ENCODE data around the gene PFN3.
"Not testable (repeated sequence)": the region's sequence is repeated elsewhere in the genome, so short reads cannot be mapped to it uniquely, and the experiment has no call there.

PFN3 gene

GRCh38 chr5:177361418-177362291, 38.8 kb downstream of the PFN3 start:
- no peak for DNase-seq (ENCODE audit: low read depth, low spot score)

- DNase-seq (ENCODE audit: low read depth, low spot score): not testable (repeated sequence)
Measured at GRCh38 chr5:177360740-177361139, 39.7 kb downstream of the PFN3 start.

- DNase-seq (ENCODE audit: low read depth, low spot score): no peak
Measured at GRCh38 chr5:177359860-177360259, 40.6 kb downstream of the PFN3 start.

- DNase-seq (ENCODE audit: low read depth, low spot score): no peak
Measured at GRCh38 chr5:177359451-177359851, 41.0 kb downstream of the PFN3 start.

GRCh38 chr5:177358370-177358819, 42.1 kb downstream of the PFN3 start:
- DNase-seq (ENCODE audit: low read depth, low spot score): no peak

- DNase-seq (ENCODE audit: low read depth, low spot score): no peak
Measured at GRCh38 chr5:177357459-177358351, 42.8 kb downstream of the PFN3 start, which contains the start of gene RGS14. RGS14 (plus strand) TSS chr5:177357924; CDS start chr5:177358025, 101 bp downstream.

GRCh38 chr5:177357146-177357458, 43.4 kb downstream of the PFN3 start:
- no peak for DNase-seq (ENCODE audit: low read depth, low spot score)

- DNase-seq (ENCODE audit: low read depth, low spot score): no peak
Measured at GRCh38 chr5:177356746-177357145, 43.7 kb downstream of the PFN3 start.

- DNase-seq (ENCODE audit: low read depth, low spot score): no peak
Measured at GRCh38 chr5:177355868-177356168, 44.6 kb downstream of the PFN3 start.

- no peak for DNase-seq (ENCODE audit: low read depth, low spot score)
Measured at GRCh38 chr5:177355162-177355867, 45.1 kb downstream of the PFN3 start.

- no peak for DNase-seq (ENCODE audit: low read depth, low spot score)
Measured at GRCh38 chr5:177354711-177355110, 45.8 kb downstream of the PFN3 start.

- no peak for DNase-seq (ENCODE audit: low read depth, low spot score)
Measured at GRCh38 chr5:177354256-177354655, 46.2 kb downstream of the PFN3 start.

- no peak for DNase-seq (ENCODE audit: low read depth, low spot score)
Measured at GRCh38 chr5:177353093-177353492, 47.4 kb downstream of the PFN3 start.

- peak; percentile 91 for DNase-seq (ENCODE audit: low read depth, low spot score)
Measured at GRCh38 chr5:177351392-177352329, 48.8 kb downstream of the PFN3 start, which contains the start of gene LMAN2. LMAN2 (minus strand) TSS chr5:177351668; CDS start chr5:177351647, 21 bp downstream.

GRCh38 chr5:177350776-177351391, 49.6 kb downstream of the PFN3 start:
- no peak for DNase-seq (ENCODE audit: low read depth, low spot score)
